ENCODE results near the gene PGAM5.
"Not testable (repeated sequence)": the region's sequence is repeated elsewhere in the genome, so short reads cannot be mapped to it uniquely, and the experiment has no call there.

Gene PGAM5

DNA sequence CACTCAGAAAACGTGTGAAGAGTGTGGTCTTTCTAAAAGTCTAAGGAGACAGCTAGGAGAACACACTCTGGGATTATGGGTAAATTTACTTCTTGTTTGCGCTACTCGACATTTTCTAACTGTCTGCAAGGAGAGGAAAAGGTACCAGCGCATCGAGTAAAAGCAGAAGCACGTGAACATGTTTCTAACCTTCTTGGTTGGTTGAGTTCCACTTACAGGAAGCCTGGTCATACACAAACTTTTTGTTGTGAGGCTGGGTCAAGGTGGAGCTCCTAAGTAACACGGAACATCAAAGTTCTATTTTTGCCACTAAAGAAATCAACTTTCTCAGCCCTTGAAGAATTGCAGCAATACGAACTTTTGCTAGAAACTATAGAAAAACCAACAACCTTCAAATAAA is 31.0 kb downstream of the PGAM5 start:
- in situ Hi-C loops (cut with MboI; ENCODE audit: low sequenced_read_pairs): no loop called here

DNA sequence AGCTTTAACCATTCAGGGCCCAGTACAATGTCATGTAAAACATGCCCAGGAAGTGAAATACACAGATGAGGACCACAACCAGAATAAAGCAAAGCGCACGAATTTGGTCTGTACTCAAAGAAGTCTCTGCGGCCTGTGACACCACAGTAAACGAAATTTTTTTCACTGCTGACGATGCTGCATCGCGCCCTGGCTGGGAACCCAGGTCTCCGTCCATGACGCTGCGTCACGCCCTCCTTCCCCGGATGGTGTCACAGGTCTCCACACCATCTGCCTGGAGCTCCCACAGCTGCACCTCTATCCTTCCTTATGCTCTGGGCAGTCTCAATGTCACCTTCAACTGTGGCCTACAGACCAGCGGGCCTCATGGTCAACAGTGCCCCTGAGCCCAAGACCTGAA is 33.2 kb downstream of the PGAM5 start:
- in situ Hi-C loops (cut with MboI; ENCODE audit: low sequenced_read_pairs): no loop called here

DNA sequence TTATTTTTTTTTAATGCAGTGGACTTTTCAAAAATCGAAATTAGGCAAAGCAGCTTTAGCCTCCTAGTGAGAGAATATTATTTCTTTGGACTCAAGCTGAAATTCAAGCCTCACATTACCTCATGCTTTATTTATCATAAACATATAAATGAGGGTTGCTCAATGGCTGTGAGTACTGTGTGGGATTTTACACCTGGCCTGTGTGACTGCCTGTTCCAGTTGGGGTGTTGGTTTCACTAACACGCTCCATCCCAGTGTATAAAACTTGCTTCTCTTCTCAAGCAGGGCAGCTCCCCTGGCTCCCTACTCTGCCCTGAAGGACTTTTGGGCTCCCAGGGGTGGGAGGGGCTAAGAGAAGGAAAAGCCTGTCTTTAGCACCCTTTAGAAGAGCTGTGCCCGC is 36.0 kb downstream of the PGAM5 start:
- in situ Hi-C loops (cut with MboI; ENCODE audit: low sequenced_read_pairs): no loop called here

DNA sequence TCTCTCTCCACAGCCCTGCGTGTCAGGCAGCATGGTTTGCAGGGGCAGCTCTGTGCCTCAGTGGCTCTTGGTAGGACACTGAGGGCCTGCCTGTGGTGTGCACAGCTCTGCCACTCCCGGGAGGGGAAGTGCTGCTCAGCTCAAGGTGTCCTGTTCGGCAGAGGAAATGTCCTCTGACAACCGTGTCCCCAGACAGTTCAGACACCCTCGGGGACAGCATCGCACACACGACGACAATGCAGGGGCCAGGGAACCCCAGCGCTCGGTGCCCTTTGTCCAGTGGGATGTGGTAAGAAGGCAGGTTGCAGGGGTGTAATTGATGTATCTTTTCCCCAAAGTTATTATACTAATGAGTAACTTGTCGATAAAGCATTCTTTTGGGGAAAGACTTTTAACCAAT is 36.8 kb downstream of the PGAM5 start:
- in situ Hi-C loops (cut with MboI; ENCODE audit: low sequenced_read_pairs): no loop called here

DNA sequence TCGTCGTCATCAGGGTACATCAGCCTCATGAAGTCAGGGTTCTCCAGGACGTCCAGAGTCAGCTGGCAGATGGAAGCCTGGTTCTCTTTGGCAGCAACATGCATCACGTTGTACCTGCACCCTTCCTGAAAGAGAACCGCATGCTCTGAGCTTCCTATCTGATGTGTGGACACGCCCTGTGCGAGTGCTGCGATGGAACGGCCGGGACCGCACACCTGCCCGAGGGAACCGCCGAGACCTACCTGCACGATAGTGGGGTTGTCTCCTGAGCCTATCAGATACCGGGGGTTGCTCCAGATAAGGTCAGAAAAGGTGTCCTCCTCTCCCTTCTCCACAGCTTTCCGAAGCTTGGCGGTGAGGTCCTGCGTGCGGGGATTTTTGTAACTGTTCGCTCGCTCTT is 37.3 kb downstream of the PGAM5 start:
- in situ Hi-C loops (cut with MboI; ENCODE audit: low sequenced_read_pairs): no loop called here

DNA sequence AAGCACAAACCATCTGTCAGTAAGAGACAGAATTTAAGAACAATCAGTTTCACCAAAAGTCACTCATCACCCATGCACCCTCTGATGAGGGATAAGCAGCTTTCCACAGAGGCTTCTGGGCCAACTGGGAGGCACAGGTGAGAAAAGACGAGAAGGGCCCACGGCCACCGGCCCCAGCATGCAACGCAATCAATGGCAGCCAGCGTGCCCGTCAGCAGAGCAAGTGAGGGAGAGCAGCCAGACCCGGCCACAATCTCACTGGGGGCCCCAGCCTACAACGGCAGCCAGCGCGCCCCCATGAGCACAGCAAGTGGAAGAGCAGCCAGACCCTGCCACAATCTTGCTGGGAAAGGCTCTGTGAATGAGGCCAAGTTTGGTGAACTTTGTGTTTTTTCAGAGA is 37.7 kb downstream of the PGAM5 start:
- in situ Hi-C loops (cut with MboI; ENCODE audit: low sequenced_read_pairs): no loop called here

DNA sequence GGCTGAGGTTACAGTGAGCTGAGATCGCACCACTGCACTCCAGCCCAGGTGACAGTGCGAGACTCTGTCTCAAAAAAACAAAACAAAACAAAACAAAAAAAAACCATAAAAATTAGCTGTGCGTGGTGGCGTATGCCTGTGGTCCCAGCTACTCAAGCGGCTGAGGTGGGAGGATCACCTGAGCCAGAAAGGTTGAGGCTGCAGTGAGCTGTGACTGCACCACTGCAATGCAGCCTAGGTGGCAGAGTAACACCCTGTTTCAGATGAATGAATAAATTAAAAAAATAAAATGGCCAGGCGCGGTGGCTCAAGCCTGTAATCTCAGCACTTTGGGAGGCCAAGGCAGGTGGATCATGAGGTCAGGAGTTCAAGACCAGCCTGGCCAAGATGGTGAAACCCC is 43.0 kb downstream of the PGAM5 start:
- in situ Hi-C loops (cut with MboI; ENCODE audit: low sequenced_read_pairs): not testable (repeated sequence)

DNA sequence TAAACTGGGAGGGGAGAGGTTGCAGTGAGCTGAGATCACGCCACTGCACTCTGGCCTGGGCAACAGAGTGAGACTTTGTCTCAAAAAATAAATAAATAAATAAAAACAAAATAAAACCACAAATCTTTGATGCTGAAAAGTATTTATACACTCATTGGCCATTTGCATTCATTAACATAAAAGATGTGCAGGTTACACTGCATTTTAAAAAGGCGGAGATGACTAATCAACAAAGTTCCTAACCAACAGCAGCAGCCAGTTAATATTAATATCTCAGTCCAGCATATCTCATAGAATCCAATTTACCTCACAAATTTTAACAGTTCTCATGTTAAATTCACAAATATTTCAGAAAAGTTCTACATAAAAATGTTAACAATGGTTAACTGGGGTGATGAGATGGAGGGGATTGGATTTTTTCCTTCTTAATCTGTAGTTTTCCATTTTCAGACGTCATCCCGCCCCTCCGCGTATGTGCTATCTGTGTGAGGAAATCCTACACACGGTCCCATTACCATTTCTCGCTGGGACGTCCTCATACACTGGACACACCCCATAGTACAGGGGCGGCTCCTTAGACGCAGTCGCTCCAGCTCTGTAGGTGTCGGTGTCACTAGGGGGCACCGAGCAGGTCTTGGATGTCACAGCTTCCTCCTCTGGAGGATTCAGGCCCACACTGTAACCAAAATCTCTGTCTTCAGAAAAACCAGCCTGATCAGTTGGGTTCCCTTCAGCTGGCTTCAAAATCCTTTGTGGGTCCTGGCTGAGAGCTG is 43.7 kb downstream of the PGAM5 start:
- in situ Hi-C loops (cut with MboI; ENCODE audit: low sequenced_read_pairs): no loop called here

DNA sequence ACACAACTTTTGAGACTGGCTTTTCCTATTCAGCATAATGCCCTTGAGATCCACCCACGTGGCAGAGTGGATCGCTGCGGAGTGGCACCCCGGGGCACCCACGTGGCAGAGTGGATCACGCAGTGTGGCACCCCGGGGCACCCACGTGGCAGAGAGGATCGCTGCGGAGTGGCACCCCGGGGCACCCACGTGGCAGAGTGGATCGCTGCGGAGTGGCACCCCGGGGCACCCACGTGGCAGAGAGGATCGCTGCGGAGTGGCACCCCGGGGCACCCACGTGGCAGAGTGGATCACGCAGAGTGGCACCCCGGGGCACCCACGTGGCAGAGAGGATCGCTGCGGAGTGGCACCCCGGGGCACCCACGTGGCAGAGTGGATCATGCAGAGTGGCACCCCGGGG is 48.2 kb downstream of the PGAM5 start:
- in situ Hi-C loops (cut with MboI; ENCODE audit: low sequenced_read_pairs): not testable (repeated sequence)

DNA sequence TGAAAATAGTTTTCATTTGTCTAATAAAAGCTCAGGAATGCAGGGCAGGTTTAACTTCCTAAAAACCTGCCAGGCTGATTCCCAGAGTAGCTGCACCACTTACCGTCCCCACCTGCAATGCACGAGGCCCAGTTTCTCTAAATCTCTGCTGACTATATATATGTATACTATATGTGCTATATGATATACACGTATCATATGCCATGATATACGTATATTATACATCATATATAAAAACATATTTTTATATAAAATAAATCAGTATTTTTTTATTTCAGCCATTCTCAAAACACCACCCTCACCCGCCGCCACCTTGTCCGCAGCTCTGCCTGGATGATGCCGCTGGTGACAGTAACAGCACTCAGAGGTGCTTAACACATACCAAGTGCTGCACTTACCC is 48.7 kb downstream of the PGAM5 start:
- in situ Hi-C loops (cut with MboI; ENCODE audit: low sequenced_read_pairs): no loop called here

DNA sequence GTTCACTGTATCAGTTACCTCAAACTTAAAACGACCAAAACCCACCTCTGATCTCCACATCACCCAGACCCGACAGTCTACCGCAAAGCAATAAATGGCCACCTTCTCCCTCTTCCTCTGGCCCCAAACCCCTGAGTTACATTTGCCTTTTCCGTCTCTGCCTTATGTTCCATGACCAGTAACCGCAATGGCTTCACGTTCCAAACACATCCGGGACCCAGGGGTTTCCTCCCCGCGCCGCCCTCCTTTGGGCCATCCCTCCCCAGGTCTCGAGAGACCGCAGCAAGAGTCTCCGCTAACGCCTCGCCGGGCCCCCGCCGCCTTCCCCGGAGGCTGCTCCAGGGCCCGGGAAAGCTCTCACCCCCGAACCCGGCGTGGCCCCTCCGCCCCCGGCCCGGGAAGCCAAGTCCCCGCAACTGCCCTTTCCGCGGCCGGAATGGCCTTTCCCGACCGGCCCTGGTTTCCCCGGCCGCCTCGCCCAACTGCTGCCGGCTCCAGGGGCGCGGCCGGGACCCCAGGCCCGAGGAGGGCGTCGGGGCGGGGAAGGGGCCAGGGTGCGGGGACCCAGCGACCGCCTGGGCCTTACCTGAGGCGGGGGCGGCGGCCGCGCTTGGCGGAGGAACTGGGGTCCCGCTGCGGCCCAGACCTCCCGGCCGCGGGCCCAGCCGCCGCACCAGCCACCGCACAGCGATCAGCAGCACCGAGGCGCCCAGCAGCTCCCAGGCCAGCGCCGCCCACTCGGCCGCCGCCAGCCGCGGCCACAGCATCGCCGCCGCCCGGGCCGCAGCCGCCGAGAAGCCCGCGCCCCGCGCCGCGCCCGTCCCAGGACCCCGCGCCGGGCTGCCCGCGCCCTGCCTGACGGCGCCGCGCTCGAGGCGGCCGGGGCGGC is 50.6 kb downstream of the PGAM5 start, which contains the start of gene ANKLE2:
Gene ANKLE2, minus strand, starts transcription at position 801 of the 889 bp plus-strand sequence. Its CDS starts 34 bp downstream, at position 767.
- in situ Hi-C loops (cut with MboI; ENCODE audit: low sequenced_read_pairs): no loop called here

DNA sequence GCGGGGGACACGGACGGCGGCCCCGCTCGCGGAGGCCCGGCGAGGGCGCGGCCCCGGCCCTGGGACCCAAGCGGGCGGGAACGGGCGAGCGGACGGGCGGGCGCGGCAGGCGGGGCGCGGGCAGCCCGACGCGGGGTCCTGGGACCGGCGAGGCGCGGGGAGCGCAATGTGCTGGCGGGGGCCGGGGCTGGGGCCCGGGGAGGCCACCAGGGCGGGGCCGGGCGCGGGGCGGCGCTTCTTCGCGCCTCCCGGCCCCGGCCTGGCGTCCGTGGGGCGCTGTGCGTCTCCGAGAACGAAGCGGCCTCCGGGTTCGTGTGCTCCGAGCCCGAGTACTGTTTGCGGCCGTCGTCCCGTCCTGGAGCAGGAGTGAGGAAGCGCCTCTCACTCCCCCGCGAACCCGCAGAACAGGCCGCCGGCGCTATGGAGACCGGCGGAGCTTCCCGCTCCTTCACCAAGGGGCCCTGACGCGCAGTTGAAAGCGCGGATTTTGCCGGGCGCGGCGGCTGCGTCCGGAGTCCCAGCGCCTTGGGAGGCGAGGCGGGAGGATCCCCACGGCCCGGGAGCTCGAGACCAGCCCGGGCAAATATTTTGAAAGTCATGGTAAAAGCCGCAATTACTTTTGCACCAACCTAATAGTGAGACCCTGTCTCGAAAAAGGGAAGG is 51.4 kb downstream of the PGAM5 start:
- in situ Hi-C loops (cut with MboI; ENCODE audit: low sequenced_read_pairs): no loop called here

DNA sequence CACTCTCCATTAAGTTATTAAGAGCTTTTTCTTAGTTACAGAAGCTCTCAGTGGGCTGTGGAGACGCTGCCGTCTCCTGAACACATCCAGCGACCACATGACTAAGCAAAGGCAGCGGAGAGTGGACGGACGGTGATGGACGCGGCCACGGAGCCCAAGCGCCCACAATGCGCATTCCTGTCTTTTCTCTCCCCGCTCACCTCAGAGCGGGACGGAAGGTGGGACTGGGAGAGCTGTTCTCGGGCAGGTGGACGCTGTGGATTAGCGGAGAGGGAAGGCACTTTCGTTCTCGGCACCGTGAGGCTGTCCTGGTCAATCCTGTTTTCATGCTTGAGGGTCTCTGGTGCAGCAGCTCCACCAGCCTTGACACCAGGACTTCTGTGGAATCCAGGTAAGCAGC is 53.6 kb downstream of the PGAM5 start:
- in situ Hi-C loops (cut with MboI; ENCODE audit: low sequenced_read_pairs): no loop called here

DNA sequence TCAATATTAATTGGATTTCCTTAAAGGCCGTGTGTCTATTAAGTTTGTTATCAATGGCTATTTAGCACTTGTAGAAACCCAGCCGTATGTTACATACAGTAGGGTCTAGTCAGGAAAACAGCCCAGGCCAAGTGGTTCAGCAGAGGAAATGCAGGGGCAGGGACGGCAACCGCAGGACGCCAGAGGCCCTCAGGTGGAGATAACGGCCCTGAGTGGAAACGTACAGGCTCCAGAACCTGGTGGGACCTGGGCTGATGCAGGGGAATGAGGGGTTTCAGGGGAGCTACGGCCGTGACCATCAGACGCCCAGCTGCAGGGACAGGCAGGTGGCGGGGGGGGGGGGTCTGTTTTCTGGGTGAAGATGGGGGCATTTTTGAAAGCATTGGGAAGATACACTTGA is 54.7 kb downstream of the PGAM5 start:
- in situ Hi-C loops (cut with MboI; ENCODE audit: low sequenced_read_pairs): no loop called here

DNA sequence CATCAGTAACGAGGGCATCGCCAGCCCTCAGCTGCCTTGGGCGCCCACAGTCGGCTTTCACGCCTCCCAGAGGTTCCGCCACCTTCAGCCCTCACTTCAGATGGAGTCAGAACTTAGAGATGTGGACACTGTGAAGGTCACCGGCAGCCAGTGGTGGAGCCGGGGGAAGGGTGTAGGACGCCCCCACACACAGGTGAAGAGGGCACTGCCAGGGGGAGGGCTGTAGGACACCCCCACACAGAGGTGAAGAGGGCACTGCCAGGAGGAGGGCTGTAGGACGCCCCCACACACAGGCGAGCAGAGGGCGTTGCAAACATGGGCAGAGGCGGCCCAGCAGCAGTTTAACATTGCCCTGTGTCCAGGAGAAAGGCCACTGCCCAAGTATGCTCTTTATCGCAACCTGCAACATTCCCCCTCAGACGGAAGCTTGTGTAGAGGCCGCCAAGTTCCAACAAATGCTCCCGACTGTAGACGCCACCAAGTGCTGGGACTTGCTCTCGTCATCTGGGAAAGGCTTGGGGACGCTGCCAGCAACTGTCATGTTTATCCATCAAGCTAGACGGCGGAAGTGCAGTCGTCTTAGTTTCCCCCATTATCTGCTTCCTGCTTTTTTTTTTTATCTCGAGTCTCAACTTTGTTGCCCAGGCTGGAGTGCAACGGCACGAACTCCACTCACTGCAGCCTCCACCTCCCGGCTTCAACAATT is 55.9 kb downstream of the PGAM5 start:
- in situ Hi-C loops (cut with MboI; ENCODE audit: low sequenced_read_pairs): no loop called here

DNA sequence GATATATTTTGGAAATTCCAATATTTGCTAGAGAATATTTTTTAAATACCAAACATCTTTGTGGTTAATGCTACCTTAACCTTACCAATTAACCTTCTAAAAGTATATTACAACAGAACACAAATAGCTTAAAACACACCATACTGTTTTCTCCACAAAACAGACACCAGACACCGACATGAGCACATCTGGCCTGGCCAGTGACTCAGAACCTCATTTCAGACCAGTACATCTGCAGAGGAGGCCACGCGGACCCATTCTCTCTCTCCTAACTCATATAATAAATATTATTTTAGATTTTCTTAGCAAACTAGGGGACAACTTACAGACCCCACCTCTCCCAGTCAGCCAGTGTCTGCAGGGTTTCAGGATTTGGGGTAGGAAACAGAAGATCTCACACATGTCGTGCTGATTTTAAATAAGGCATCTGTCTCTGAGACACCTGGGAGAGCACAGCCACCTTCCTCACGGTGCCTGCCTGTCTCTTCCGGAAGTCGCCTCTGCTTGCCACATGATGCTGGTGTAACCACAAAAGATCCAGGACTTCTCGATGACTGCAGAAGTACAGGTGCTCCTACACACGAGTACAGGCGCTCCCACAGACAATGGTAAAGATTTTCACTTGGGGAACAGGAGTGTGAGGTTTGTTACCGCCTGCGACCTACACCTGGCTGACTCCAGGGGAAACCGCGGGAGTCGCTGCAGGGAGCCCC is 60.6 kb downstream of the PGAM5 start:
- in situ Hi-C loops (cut with MboI; ENCODE audit: low sequenced_read_pairs): no loop called here
